NCI-H1694 (cell line): Measurements from ENCODE around the gene RNU1-3.

Experiments
- DNase-seq: peaks from one replicate; lab custom pipeline; 2025; lab: John Stamatoyannopoulos, UW

The RNU1-3 gene

DNA sequence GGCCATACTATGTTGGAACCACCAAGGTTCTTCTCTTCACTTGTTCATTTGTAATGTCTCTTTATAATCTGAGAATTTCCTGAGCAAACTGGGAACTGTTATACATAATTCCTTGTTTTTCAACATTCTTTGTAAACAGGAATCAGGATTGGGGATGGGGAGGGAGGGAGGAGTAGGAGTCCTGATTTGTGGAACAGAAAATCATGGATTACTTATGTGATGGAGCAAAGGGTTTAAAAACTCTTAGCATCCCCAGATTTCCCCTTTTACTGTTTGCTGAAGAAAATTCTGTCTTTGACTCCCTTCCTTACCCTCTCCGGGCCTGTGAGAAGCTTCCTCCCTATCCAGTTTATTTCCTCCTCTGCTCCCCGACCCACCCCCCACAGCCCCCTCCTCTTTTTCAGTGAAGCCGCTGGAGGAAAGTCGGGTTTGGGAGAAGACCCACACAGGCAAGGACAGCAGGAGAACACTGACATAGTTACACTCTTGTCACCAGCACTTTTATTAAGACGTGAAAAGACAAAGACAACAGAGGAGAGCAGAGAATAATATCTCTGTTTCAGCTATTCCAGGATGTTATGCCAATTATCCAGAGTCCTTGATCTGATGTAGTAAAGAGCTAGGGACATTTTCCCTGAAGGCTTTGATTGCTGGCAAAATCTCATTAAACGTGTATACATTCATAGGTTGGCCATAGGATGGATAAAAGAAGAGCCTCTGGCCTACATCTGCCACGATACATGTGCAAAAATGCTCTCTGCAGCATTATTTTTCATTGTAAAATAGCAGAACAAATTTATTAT is 48.8 kb downstream of the RNU1-3 start:
- no peak for DNase-seq

DNA sequence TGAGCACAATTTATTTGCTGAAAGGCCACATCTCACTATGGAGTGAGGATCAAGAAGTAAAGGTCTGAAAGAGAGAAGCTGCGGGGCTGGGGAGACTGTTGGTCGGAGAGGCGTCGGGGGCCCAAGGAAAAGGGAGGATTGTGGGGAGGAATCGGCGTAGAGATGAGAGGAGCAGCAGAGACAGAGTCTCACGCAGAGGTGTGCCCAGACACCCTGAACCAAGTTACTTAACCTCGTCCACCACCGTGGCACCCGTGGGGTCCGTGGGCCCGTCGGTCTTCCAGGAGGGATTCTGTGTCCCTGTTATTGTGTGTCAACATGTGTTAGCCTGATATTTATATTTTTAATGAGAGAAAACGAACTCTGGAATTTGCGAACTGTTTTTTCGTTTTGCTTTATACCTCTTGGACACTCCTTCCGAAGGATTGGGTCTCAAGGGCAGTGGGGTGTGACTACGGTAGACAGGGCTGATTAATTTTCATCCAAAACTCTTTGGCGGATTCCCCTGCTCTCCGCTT is 49.6 kb downstream of the RNU1-3 start:
- no peak for DNase-seq
